ENCODE data around the gene SLC24A4. TPM values are rescaled to one million over a fixed set of nuclear protein-coding genes. Genes with fewer than 3 reads are reported as not detected.

Gene SLC24A4
- total RNA-seq, 4 donors from 2014 or later: 0.35 to 0.49 TPM; not detected in 2

DNA sequence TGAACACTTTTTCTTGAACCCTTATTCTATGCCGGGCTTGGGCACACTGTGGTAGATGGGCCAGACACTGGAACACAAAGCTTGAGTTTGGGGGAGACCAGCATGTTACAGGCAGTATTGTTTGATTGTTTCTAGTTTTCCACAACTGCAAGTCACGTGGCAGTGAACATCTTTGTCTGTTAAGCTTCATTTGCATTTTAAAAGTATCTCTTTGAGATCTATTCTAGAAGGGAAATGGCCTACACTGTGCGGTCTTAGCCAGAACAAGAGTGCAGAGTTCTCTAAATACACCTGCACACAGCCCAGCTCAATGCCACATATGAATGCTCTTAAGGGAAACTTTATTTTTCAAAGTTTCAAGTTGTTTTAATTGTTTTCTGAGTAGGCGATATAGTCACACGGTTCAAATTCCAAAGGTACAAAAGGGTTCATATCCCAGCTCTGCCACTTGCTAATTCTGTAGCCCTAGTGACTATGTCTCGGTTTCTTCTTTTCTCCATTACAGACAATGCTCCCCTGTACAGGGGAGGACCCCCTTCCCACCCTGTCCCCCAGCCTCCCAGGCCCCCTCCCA is 215.5 kb downstream of the SLC24A4 start:
- TF ChIP-seq POLR2A (IDR thresholded peaks at IDR 0.05): no peak
- TF ChIP-seq, protein P1, sequence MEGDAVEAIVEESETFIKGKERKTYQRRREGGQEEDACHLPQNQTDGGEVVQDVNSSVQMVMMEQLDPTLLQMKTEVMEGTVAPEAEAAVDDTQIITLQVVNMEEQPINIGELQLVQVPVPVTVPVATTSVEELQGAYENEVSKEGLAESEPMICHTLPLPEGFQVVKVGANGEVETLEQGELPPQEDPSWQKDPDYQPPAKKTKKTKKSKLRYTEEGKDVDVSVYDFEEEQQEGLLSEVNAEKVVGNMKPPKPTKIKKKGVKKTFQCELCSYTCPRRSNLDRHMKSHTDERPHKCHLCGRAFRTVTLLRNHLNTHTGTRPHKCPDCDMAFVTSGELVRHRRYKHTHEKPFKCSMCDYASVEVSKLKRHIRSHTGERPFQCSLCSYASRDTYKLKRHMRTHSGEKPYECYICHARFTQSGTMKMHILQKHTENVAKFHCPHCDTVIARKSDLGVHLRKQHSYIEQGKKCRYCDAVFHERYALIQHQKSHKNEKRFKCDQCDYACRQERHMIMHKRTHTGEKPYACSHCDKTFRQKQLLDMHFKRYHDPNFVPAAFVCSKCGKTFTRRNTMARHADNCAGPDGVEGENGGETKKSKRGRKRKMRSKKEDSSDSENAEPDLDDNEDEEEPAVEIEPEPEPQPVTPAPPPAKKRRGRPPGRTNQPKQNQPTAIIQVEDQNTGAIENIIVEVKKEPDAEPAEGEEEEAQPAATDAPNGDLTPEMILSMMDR (IDR thresholded peaks at IDR 0.05): no peak
- peak overlapping the region; percentile 73 to 82 for H3K27ac ChIP-seq
- peaks cover 7 to 10% of the 10 kb centered on the region in 2 donors for H3K4me1 ChIP-seq
- no peaks in the 10 kb centered on the region for H3K27me3 ChIP-seq
- H3K36me3 ChIP-seq: no peaks in the 10 kb centered on the region
- intact Hi-C loops (cut with DNase I; ENCODE audit: low total_unique reads): no loop called here
- no peaks in the 10 kb centered on the region for H3K9me3 ChIP-seq
- no peak for DNase-seq
- H3K4me3 ChIP-seq: no peak overlapping the region

DNA sequence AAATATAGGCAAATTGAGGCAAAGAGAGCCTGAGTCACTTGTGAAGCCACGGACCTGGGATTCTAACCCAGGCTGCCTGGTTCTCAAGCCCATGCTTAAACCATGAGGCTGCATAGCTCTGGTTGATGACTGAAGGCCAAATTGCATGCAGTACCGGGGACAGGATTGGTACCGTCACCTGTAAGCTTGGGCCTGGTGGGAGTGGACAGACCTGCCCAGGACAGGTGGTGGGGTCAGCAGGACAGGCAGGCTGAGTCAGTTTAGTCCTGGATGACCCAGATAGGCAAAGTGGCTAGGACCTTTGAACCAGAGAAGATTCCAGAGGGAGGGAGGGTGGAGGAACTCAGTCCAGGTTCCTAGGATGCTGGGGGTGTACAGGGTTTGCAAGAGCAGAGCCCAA is 216.5 kb downstream of the SLC24A4 start:
- Histone ChIP-seq H3K36me3 (no peaks in the 10 kb centered on the region), H3K27ac (peak overlapping the region; percentile 73 to 82), H3K9me3 (no peaks in the 10 kb centered on the region), H3K4me3 (no peak overlapping the region), H3K4me1 (peaks cover 7 to 10% of the 10 kb centered on the region in 2 donors), H3K27me3 (no peaks in the 10 kb centered on the region)
- intact Hi-C loops (cut with DNase I; ENCODE audit: low total_unique reads): no loop called here
- TF ChIP-seq POLR2A (IDR thresholded peaks at IDR 0.05): no peak
- TF ChIP-seq, protein P1 (IDR thresholded peaks at IDR 0.05): no peak
- no peak for DNase-seq

DNA sequence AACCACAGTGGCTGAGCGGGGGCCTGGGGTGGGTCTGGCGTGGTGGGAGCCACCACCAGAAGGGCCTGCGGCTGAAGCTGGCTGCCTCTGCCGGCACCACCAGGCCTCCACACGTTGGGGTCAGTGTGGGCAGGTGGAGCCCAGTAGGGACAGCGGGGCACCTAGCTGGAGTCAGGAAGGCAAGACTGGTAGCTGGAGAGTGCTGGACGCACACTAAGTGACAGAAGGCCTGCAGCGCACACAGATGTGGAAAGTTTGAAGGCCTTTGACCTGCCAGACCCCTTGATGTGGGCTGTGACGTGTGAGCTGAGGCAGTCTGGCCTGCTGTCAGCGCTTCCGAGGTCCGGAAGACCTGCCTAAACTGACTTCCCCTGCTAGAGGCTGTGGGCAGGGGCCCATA is 216.9 kb downstream of the SLC24A4 start:
- intact Hi-C loops (cut with DNase I; ENCODE audit: low total_unique reads): no loop called here
- Histone ChIP-seq H3K27me3 (no peaks in the 10 kb centered on the region), H3K4me3 (no peak overlapping the region), H3K27ac (peak overlapping the region; percentile 73 to 82), H3K4me1 (peaks cover 7 to 10% of the 10 kb centered on the region in 2 donors), H3K36me3 (no peaks in the 10 kb centered on the region), H3K9me3 (no peaks in the 10 kb centered on the region)
- DNase-seq: no peak
- TF ChIP-seq POLR2A (IDR thresholded peaks at IDR 0.05): no peak
- TF ChIP-seq, protein P1 (IDR thresholded peaks at IDR 0.05): no peak

DNA sequence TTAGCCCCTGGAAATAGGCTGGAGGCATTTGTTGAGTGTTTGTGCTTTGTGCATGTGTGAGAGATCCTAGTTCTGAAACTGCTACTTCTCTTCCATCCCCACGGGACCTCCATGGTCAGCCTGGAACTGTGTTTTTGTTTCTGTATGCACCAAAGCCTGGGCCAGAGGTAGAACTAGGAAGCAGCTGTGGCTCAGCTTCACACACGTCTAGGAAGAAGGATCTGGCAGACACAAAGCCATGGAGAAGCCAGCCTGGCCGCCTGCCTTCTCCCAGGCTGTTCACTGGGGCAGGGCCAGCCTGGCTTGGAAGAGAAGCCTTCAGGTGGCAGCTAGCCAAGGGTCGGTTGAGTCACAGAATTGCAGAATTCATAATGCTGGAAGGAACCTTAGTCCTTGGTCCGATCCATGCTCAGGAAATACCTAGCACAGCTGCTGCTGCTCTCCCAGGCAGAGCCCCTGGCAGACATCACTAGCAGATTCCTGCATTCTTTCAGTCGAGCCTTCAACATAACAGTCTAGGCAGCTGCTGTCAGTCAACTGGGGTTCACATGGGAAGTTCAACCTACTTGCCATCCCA is 217.6 kb downstream of the SLC24A4 start:
- H3K9me3 ChIP-seq: no peaks in the 10 kb centered on the region
- TF ChIP-seq POLR2A (IDR thresholded peaks at IDR 0.05): no peak
- TF ChIP-seq, protein P1 (IDR thresholded peaks at IDR 0.05): no peak
- H3K4me1 ChIP-seq: peaks cover 7 to 10% of the 10 kb centered on the region in 2 donors
- peak; percentile 91 to 93 for DNase-seq
- H3K27me3 ChIP-seq: no peaks in the 10 kb centered on the region
- intact Hi-C loops (cut with DNase I; ENCODE audit: low total_unique reads): no loop called here
- no peak overlapping the region for H3K4me3 ChIP-seq
- H3K27ac ChIP-seq: peak overlapping the region; percentile 73 to 82
- no peaks in the 10 kb centered on the region for H3K36me3 ChIP-seq

DNA sequence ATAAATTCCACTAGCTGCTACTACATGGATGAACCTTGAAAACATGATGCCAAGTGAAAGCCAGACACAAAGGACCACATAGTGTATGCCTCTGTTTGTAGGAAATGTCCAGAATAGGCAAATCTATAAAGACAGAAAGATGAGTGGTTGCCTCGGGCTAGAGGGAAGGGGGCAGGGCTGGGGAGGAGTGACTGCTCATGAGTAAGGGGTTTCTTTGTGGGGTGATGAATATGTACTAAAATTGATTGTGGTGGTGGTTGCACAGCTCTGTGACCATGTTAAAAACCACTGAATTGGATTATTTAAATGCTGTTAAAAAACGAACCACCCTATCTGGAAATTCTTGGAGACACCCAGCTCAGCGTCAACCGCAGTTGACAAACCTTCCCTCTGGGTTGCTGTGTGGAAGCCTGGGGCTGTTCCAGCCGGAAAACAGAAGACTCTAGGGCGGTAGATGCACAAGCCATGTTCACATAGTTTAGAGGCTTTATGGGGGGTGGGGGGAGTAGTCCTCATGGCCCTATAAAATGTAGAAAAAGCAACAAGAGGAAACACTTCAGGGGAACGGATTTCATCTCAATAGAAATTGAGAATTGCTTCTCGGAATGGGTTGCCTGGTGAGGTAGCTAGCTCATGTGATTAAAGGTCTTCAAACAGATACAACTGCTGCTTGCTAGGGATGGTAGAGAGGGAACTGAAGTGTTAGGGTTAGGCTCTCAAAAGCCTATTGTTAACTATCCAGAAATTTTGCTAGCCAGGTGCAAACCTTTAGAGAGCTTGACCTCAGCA is 220.0 kb downstream of the SLC24A4 start:
- TF ChIP-seq, protein P1 (IDR thresholded peaks at IDR 0.05): no peak
- no peak for TF ChIP-seq POLR2A (IDR thresholded peaks at IDR 0.05)
- intact Hi-C loops (cut with DNase I; ENCODE audit: low total_unique reads): no loop called here
- no peaks in the 10 kb centered on the region for H3K27me3 ChIP-seq

More for the DNA sequence above, 220.0 kb downstream of the SLC24A4 start:
- peaks cover 7 to 10% of the 10 kb centered on the region in 2 donors for H3K4me1 ChIP-seq
- no peaks in the 10 kb centered on the region for H3K9me3 ChIP-seq
- no peak for DNase-seq
- H3K36me3 ChIP-seq: no peaks in the 10 kb centered on the region
- no peak overlapping the region for H3K4me3 ChIP-seq
- no peak overlapping the region for H3K27ac ChIP-seq

Data from uterus (tissue), 4 donors.